ENCODE results near the gene CREB1.

The CREB1 gene

GRCh38 chr2:207625014-207625907 is 95.5 kb downstream of the CREB1 start, which contains the start of gene METTL21A (continued):
- TF ChIP-seq ZNF677 (tag by site-specific recombination; IDR thresholded peaks at IDR 0.05) (peak; percentile 81), ZXDB (tag by site-specific recombination; IDR thresholded peaks at IDR 0.05) (0 out of 2 replicates have a peak, but pooled peaks have one; percentile 42), ZNF645 (tag by site-specific recombination; IDR thresholded peaks at IDR 0.05) (no peak), ZNF155 (tag by site-specific recombination; IDR thresholded peaks at IDR 0.05) (no peak), KLF10 (tag by site-specific recombination; IDR thresholded peaks at IDR 0.05) (peak; percentile 71), ZNF501 (tag by site-specific recombination; IDR thresholded peaks at IDR 0.05) (peak; percentile 49; the same call in 1 of the 2 replicates), ZBTB11 (tag by site-specific recombination; conservative IDR thresholded peaks at IDR 0.05; ENCODE audit: low read depth) (peak; percentile 86), EGR2 (tag by site-specific recombination; IDR thresholded peaks at IDR 0.05; ENCODE audit: low read depth) (peak; percentile 45; the same call in 1 of the 2 replicates), KLF16 (tag by site-specific recombination; IDR thresholded peaks at IDR 0.05) (0 out of 2 replicates have a peak, but pooled peaks have one; percentile 41), ZNF394 (tag by site-specific recombination; IDR thresholded peaks at IDR 0.05; ENCODE audit: borderline replicate concordance) (no peak), ZNF157 (tag by site-specific recombination; IDR thresholded peaks at IDR 0.05) (no peak), ZNF561 (tag by site-specific recombination; IDR thresholded peaks at IDR 0.05; ENCODE audit: borderline replicate concordance) (peak; percentile 30; the same call in 1 of the 2 replicates), SCRT2 (tag by site-specific recombination; IDR thresholded peaks at IDR 0.05) (no peak), ZNF16 (tag by site-specific recombination; IDR thresholded peaks at IDR 0.05; ENCODE audit: low read depth) (no peak), ZFHX2 (tag by site-specific recombination; conservative IDR thresholded peaks at IDR 0.05) (peak; percentile 70), ZBTB26 (tag by site-specific recombination; optimal IDR thresholded peaks at IDR 0.05) (peak; percentile 76), CTCF (tag by site-specific recombination; IDR thresholded peaks at IDR 0.05) (peak; percentile 90), SP7 (tag by site-specific recombination; IDR thresholded peaks at IDR 0.05) (peak; percentile 62; the same call in 1 of the 2 replicates), ZNF449 (tag by site-specific recombination; IDR thresholded peaks at IDR 0.05) (no peak), ZNF830 (tag by site-specific recombination; IDR thresholded peaks at IDR 0.05; ENCODE audit: low read depth) (no peak)
- TF ChIP-seq, protein P1, sequence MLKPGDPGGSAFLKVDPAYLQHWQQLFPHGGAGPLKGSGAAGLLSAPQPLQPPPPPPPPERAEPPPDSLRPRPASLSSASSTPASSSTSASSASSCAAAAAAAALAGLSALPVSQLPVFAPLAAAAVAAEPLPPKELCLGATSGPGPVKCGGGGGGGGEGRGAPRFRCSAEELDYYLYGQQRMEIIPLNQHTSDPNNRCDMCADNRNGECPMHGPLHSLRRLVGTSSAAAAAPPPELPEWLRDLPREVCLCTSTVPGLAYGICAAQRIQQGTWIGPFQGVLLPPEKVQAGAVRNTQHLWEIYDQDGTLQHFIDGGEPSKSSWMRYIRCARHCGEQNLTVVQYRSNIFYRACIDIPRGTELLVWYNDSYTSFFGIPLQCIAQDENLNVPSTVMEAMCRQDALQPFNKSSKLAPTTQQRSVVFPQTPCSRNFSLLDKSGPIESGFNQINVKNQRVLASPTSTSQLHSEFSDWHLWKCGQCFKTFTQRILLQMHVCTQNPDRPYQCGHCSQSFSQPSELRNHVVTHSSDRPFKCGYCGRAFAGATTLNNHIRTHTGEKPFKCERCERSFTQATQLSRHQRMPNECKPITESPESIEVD (tag by site-specific recombination; IDR thresholded peaks at IDR 0.05) = no peak
- TF ChIP-seq, protein P2, sequence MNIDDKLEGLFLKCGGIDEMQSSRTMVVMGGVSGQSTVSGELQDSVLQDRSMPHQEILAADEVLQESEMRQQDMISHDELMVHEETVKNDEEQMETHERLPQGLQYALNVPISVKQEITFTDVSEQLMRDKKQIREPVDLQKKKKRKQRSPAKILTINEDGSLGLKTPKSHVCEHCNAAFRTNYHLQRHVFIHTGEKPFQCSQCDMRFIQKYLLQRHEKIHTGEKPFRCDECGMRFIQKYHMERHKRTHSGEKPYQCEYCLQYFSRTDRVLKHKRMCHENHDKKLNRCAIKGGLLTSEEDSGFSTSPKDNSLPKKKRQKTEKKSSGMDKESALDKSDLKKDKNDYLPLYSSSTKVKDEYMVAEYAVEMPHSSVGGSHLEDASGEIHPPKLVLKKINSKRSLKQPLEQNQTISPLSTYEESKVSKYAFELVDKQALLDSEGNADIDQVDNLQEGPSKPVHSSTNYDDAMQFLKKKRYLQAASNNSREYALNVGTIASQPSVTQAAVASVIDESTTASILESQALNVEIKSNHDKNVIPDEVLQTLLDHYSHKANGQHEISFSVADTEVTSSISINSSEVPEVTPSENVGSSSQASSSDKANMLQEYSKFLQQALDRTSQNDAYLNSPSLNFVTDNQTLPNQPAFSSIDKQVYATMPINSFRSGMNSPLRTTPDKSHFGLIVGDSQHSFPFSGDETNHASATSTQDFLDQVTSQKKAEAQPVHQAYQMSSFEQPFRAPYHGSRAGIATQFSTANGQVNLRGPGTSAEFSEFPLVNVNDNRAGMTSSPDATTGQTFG (tag by site-specific recombination; IDR thresholded peaks at IDR 0.05; ENCODE audit: borderline replicate concordance) = no peak
- TF ChIP-seq, protein P3, sequence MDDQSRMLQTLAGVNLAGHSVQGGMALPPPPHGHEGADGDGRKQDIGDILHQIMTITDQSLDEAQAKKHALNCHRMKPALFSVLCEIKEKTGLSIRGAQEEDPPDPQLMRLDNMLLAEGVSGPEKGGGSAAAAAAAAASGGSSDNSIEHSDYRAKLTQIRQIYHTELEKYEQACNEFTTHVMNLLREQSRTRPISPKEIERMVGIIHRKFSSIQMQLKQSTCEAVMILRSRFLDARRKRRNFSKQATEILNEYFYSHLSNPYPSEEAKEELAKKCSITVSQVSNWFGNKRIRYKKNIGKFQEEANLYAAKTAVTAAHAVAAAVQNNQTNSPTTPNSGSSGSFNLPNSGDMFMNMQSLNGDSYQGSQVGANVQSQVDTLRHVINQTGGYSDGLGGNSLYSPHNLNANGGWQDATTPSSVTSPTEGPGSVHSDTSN (CRISPR knock-in tag; IDR thresholded peaks at IDR 0.05) = peak; percentile 4; the same call in 1 of the 2 replicates

Data from HEK293 (cell line).